Caco-2 (cell line): ENCODE data around the gene LOXL3. TPM values are rescaled to one million over a fixed set of nuclear protein-coding genes. Genes with fewer than 3 reads are reported as not detected.
A peak's percentile ranks its signal among the peaks of the same experiment; 100 is the strongest.

Source experiments
- BruUV-seq: library from RNA; stranded (reverse); fragments of 400-500 nt; replicated peaks from 2 replicates; lab custom pipeline; 2021; lab: Mats Ljungman, UMichigan
- CTCF ChIA-PET: fragments of 300-600 bp; sonication (Branson Sonifier 250); formaldehyde crosslinking; loops from one replicate; lab custom pipeline; 2022; ENCODE audit warnings: antibody characterized with exemption; lab: Charles Lee
- POLR2A ChIA-PET: fragments of 300-600 bp; sonication (Branson Sonifier 250); formaldehyde crosslinking; loops from one replicate; lab custom pipeline; 2022; ENCODE audit warnings: antibody characterized with exemption; lab: Charles Lee
- DNase-seq, 2 experiments: peaks; one replicate each; pipeline versions ENCODE4 v3.0.0 to v3.0.0-alpha.2; 2020 to 2022
- H3K27me3 ChIP-seq: replicated peaks from 2 replicates; pipeline ENCODE4 v1.6.0; 2011; ENCODE audit warnings: low read length; ENCODE audit not compliant: control insufficient read depth, insufficient read depth
- H3K36me3 ChIP-seq: 2 replicates; pipeline ENCODE4 v1.5.1; 2011; ENCODE audit warnings: low read length; ENCODE audit not compliant: control insufficient read depth, insufficient read depth
- H3K4me1 ChIP-seq: fragments of 250-450 bp; sonication (Bioruptor Pico); 2 replicates; pipeline ENCODE4 v1.5.1; 2020; ENCODE audit warnings: mild to moderate bottlenecking
- H3K4me3 ChIP-seq: 2 replicates; pipeline ENCODE4 v1.5.1; 2011; ENCODE audit warnings: low read depth, mild to moderate bottlenecking, control low read depth, low read length
- H3K9me3 ChIP-seq: fragments of 250-450 bp; sonication (Bioruptor Pico); 2 replicates; pipeline ENCODE4 v1.5.1; 2020; ENCODE audit warnings: mild to moderate bottlenecking, moderate library complexity
- H3K27ac Mint-ChIP-seq: one replicate; pipeline ENCODE4 v1.8.0; 2022; ENCODE audit warnings: mixed read lengths; ENCODE audit not compliant: unreplicated experiment
- H3K27me3 Mint-ChIP-seq: one replicate; pipeline ENCODE4 v1.8.0; 2022; ENCODE audit warnings: mixed read lengths; ENCODE audit not compliant: insufficient read depth, unreplicated experiment
- H3K36me3 Mint-ChIP-seq: one replicate; pipeline ENCODE4 v1.8.0; 2022; ENCODE audit warnings: mild to moderate bottlenecking, mixed read lengths; ENCODE audit not compliant: insufficient read depth, unreplicated experiment
- H3K4me1 Mint-ChIP-seq: one replicate; pipeline ENCODE4 v1.8.0; 2022; ENCODE audit warnings: low read depth, mixed read lengths; ENCODE audit not compliant: unreplicated experiment
- H3K4me3 Mint-ChIP-seq: one replicate; pipeline ENCODE4 v1.8.0; 2022; ENCODE audit warnings: mild to moderate bottlenecking, moderate library complexity, mixed read lengths; ENCODE audit not compliant: unreplicated experiment
- H3K9me3 Mint-ChIP-seq: one replicate; pipeline ENCODE4 v1.8.0; 2022; ENCODE audit warnings: mixed read lengths; ENCODE audit not compliant: unreplicated experiment
- CTCF ChIP-seq, 2 experiments: fragments of 200-600 bp in 1 of 2; IDR thresholded peaks; 1 replicate in 1 of 2; 2 replicates in 1 of 2; pipeline versions ENCODE4 v1.5.1 to v1.8.0; 2011 to 2022; ENCODE audit warnings: antibody characterized with exemption in 1 of 2, control low read depth in 1 of 2, inconsistent platforms in 1 of 2, low read depth in 1 of 2, low read length in 1 of 2, mild to moderate bottlenecking in 1 of 2, moderate library complexity in 1 of 2; ENCODE audit not compliant: insufficient read depth in 1 of 2, severe bottlenecking in 1 of 2, unreplicated experiment in 1 of 2
- intact Hi-C: fragments of 100-400 bp; cut with micrococcal nuclease; formaldehyde crosslinking; loops from one replicate; pipeline ENCODE4 v1.10.0; 2022; ENCODE audit not compliant: unreplicated experiment
- total RNA-seq: library from RNA; stranded (reverse); gene quantifications from 2 replicates; pipeline ENCODE4 v1.2.3, GENCODE V29; 2022

The LOXL3 gene
- total RNA-seq, 1 experiment from 2014 or later: 13.8 TPM

GRCh38 chr2:74524955-74525716 is 28.6 kb downstream of the LOXL3 start:
- Mint-ChIP-seq H3K4me1 (peaks cover 7% of the 10 kb centered on the region), H3K36me3 (peaks cover 41% of the 10 kb centered on the region), H3K4me3 (no peak overlapping the region), H3K27me3 (peaks cover 3% of the 10 kb centered on the region), H3K27ac (no peak overlapping the region), H3K9me3 (no peaks in the 10 kb centered on the region)
- ChIA-PET POLR2A (interaction anchor here (1.5 kb wide), 1 partner anchor 23 kb away, joined by 5 read pairs; no protein-coding TSS in a partner anchor), CTCF (no interaction called here)
- Histone ChIP-seq H3K27me3 (no peaks in the 10 kb centered on the region), H3K36me3 (peaks cover 9% of the 10 kb centered on the region), H3K4me3 (no peak overlapping the region), H3K4me1 (peaks cover 6% of the 10 kb centered on the region), H3K9me3 (no peaks in the 10 kb centered on the region)
- peak in 1 of 2 experiments; percentile 27 for DNase-seq
- no TSS peak for BruUV-seq
- intact Hi-C loops: no loop called here
- no peak for TF ChIP-seq CTCF (IDR thresholded peaks at IDR 0.05; ENCODE audit: insufficient read depth in 1 of 2, low read depth in 1 of 2, low read length in 1 of 2, severe bottlenecking in 1 of 2, unreplicated experiment in 1 of 2)

- Histone ChIP-seq H3K4me3 (no peak overlapping the region), H3K4me1 (peaks cover 6% of the 10 kb centered on the region), H3K27me3 (no peaks in the 10 kb centered on the region), H3K9me3 (no peaks in the 10 kb centered on the region), H3K36me3 (peaks cover 9% of the 10 kb centered on the region)
- no TSS peak for BruUV-seq
- POLR2A ChIA-PET: no interaction called here
- no peak overlapping the region for H3K4me3 Mint-ChIP-seq
- H3K27me3 Mint-ChIP-seq: peaks cover 5% of the 10 kb centered on the region
- intact Hi-C loops: no loop called here
- peaks cover 30% of the 10 kb centered on the region for H3K36me3 Mint-ChIP-seq
- no peak overlapping the region for H3K27ac Mint-ChIP-seq
- H3K4me1 Mint-ChIP-seq: peaks cover 7% of the 10 kb centered on the region
- no peaks in the 10 kb centered on the region for H3K9me3 Mint-ChIP-seq
- CTCF ChIA-PET: no interaction called here
- peak in 1 of 2 experiments; percentile 30 for DNase-seq
- TF ChIP-seq CTCF (IDR thresholded peaks at IDR 0.05; ENCODE audit: insufficient read depth in 1 of 2, low read depth in 1 of 2, low read length in 1 of 2, severe bottlenecking in 1 of 2, unreplicated experiment in 1 of 2): no peak
Observed at GRCh38 chr2:74524005-74524404, 29.7 kb downstream of the LOXL3 start.

GRCh38 chr2:74522516-74522915 is 31.2 kb downstream of the LOXL3 start:
- peaks cover 7% of the 10 kb centered on the region for H3K27me3 Mint-ChIP-seq
- Histone ChIP-seq H3K27me3 (no peaks in the 10 kb centered on the region), H3K4me3 (no peak overlapping the region), H3K9me3 (no peaks in the 10 kb centered on the region), H3K4me1 (no peaks in the 10 kb centered on the region), H3K36me3 (peaks cover 9% of the 10 kb centered on the region)
- intact Hi-C loops: no loop called here
- BruUV-seq: no TSS peak
- H3K27ac Mint-ChIP-seq: no peak overlapping the region
- no peak for TF ChIP-seq CTCF (IDR thresholded peaks at IDR 0.05; ENCODE audit: insufficient read depth in 1 of 2, low read depth in 1 of 2, low read length in 1 of 2, severe bottlenecking in 1 of 2, unreplicated experiment in 1 of 2)
- no peak overlapping the region for H3K4me3 Mint-ChIP-seq
- H3K9me3 Mint-ChIP-seq: no peaks in the 10 kb centered on the region
- POLR2A ChIA-PET: interaction anchor here (0.5 kb wide), 1 partner anchor 12 kb away, joined by 3 read pairs; no protein-coding TSS in a partner anchor
- CTCF ChIA-PET: no interaction called here
- no peak for DNase-seq
- no peaks in the 10 kb centered on the region for H3K4me1 Mint-ChIP-seq
- H3K36me3 Mint-ChIP-seq: peaks cover 16% of the 10 kb centered on the region
